ENCODE data around the gene RNLS.

Gene RNLS

DNA sequence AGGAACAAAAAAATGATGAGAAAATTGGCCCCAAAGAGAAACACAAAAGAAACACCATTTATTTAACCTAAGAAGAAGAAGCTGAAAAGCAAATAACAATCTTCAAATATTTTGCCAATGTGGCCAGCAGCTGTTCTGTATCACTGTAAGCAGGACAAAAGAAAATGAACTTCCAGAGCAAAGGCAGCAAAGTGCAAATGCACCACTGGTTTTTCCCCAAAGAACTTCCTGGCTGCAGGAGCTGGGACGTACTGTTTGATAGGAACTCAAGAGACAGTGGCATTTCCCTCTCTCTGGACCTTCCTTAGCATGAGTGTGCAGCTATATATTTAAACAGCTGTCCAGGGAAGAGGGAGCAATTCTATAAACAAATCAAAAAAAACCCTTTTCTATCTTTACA lies 60.4 kb downstream of the RNLS start:
- Histone ChIP-seq H3K27ac (ENCODE audit: low read depth, low read length) (no peak overlapping the region), H3K36me3 (ENCODE audit: control insufficient read depth, insufficient read depth, low read length) (no peaks in the 10 kb centered on the region), H3K4me3 (ENCODE audit: low read depth, low read length) (no peak overlapping the region), H3K4me1 (ENCODE audit: control insufficient read depth, insufficient read depth, low read length) (peaks cover 18% of the 10 kb centered on the region), H3K9ac (ENCODE audit: low read depth, low read length) (no peak overlapping the region), H3K27me3 (ENCODE audit: control insufficient read depth, insufficient read depth, low read length) (no peaks in the 10 kb centered on the region), H3K9me3 (ENCODE audit: control insufficient read depth, insufficient read depth, low read length) (no peaks in the 10 kb centered on the region)

DNA sequence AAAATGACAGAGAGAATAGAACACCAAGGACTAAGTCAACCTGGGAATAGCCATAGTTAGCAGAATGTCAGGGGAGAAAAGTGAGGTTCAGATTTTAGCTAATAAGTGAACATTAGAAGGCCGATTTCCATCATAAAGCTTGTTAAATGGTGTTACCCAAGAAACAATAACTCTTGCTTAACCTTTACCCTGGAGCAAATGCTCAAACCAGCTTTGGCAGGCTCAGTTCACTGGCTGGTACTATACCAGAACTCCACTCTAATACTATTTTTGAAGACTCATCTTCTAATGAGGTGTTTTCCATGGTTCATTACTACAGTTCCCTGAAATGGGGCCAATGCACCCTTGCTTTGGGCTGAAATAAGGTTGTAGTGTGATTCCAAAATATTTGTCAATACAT lies 61.3 kb downstream of the RNLS start:
- H3K4me3 ChIP-seq (ENCODE audit: low read depth, low read length), result no peak overlapping the region
- no peaks in the 10 kb centered on the region for H3K27me3 ChIP-seq (ENCODE audit: control insufficient read depth, insufficient read depth, low read length)
- H3K27ac ChIP-seq (ENCODE audit: low read depth, low read length), result no peak overlapping the region
- no peak overlapping the region for H3K9ac ChIP-seq (ENCODE audit: low read depth, low read length)
- no peaks in the 10 kb centered on the region for H3K36me3 ChIP-seq (ENCODE audit: control insufficient read depth, insufficient read depth, low read length)
- no peaks in the 10 kb centered on the region for H3K9me3 ChIP-seq (ENCODE audit: control insufficient read depth, insufficient read depth, low read length)
- peaks cover 11% of the 10 kb centered on the region for H3K4me1 ChIP-seq (ENCODE audit: control insufficient read depth, insufficient read depth, low read length)

DNA sequence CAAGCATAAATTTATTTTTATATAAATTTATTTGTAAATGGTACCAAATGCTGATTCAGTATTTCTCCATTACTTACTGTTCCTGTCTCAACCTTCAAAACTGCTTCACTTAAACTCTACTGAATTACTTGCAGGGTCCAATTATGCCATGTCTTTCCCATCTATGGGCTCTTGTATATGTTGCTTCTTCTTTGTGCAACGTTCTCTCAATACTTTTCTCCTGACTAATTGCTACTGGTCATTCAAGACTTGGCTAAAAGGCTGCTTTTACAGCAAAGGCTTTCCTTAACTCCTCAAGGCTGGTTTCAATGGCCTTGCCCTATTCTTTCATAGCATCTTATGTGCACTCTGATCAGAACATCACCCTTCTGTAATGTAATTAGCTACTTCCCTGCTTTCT lies 67.9 kb downstream of the RNLS start:
- no peak overlapping the region for H3K4me3 ChIP-seq (ENCODE audit: low read depth, low read length)
- no peaks in the 10 kb centered on the region for H3K27me3 ChIP-seq (ENCODE audit: control insufficient read depth, insufficient read depth, low read length)
- no peaks in the 10 kb centered on the region for H3K4me1 ChIP-seq (ENCODE audit: control insufficient read depth, insufficient read depth, low read length)
- no peaks in the 10 kb centered on the region for H3K9me3 ChIP-seq (ENCODE audit: control insufficient read depth, insufficient read depth, low read length)
- H3K9ac ChIP-seq (ENCODE audit: low read depth, low read length), result no peak overlapping the region
- H3K36me3 ChIP-seq (ENCODE audit: control insufficient read depth, insufficient read depth, low read length), result no peaks in the 10 kb centered on the region
- H3K27ac ChIP-seq (ENCODE audit: low read depth, low read length), result no peak overlapping the region

DNA sequence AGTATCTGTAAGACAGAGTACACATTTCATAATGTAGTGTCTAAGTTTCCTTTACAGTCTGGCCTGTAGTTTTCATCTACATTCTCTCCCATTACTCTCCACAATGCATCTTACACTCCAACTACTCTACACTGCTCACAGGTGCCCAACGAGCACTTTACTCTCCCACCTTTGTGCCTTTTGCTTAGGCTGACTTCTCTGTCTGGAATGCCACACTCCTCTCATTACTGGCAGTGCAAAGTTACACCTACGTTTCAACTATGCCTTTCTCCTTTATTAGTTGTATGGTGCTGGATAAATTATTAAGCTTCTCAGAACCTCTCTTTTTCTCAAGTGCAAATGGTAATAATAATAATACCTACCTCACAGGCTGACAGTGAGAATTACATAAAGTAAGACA lies 70.5 kb downstream of the RNLS start:
- Histone ChIP-seq H3K4me1 (ENCODE audit: control insufficient read depth, insufficient read depth, low read length) (no peaks in the 10 kb centered on the region; the same call in 1 of the 2 replicates), H3K9me3 (ENCODE audit: control insufficient read depth, insufficient read depth, low read length) (no peaks in the 10 kb centered on the region), H3K4me3 (ENCODE audit: low read depth, low read length) (no peak overlapping the region), H3K9ac (ENCODE audit: low read depth, low read length) (no peak overlapping the region), H3K27ac (ENCODE audit: low read depth, low read length) (no peak overlapping the region), H3K27me3 (ENCODE audit: control insufficient read depth, insufficient read depth, low read length) (no peaks in the 10 kb centered on the region), H3K36me3 (ENCODE audit: control insufficient read depth, insufficient read depth, low read length) (no peaks in the 10 kb centered on the region)

DNA sequence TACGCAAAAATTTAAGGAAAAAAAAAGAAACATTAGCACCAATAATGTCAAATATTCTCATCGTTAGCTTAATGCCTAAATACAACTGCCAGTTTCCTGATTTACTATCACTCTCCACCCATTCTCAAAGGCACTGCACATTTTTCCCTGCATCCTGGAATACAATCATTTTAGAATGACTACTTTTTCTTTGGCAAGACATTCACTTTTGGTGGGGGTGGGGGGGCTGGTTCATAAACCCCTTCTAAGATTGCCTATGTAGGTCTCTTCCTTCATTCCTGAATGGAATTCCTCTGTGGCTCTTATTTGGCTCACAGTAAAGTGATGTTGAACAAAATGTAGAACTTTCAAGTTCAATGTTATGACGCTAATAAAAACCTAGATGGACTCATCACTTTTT lies 74.3 kb downstream of the RNLS start:
- Histone ChIP-seq H3K27ac (ENCODE audit: low read depth, low read length) (no peak overlapping the region), H3K9me3 (ENCODE audit: control insufficient read depth, insufficient read depth, low read length) (no peaks in the 10 kb centered on the region), H3K4me3 (ENCODE audit: low read depth, low read length) (no peak overlapping the region), H3K27me3 (ENCODE audit: control insufficient read depth, insufficient read depth, low read length) (no peaks in the 10 kb centered on the region), H3K4me1 (ENCODE audit: control insufficient read depth, insufficient read depth, low read length) (peaks cover 19% of the 10 kb centered on the region), H3K9ac (ENCODE audit: low read depth, low read length) (no peak overlapping the region), H3K36me3 (ENCODE audit: control insufficient read depth, insufficient read depth, low read length) (no peaks in the 10 kb centered on the region)

DNA sequence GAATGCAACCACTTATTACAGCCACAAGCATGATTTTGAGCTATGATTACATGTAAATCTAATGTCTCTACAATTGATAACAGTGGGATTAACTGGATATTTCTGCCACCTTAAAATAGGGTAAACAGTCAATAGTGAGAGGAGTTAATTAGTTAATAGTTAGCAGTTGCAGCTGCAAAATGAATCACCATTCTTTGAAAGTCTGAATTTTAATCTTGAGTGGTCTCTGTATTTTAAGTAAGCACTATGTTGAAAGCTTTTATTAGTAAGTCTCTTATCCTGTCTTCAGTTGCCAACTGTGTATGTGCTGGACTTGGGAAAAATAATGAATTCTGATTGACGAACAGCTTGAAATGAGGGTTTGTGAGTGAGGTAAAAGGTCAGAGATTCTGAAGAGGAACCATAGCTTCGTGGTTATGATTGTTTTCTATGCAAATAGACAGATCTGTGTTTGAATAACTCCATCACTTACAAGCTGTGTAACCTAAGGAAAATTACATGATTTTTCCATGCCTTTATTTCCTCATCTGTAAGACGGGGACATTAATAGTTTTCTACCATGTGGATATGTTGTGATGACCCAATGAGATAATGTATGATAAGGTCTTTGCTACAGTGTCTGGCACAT lies 75.2 kb downstream of the RNLS start:
- Histone ChIP-seq H3K4me3 (ENCODE audit: low read depth, low read length) (no peak overlapping the region), H3K36me3 (ENCODE audit: control insufficient read depth, insufficient read depth, low read length) (no peaks in the 10 kb centered on the region), H3K9ac (ENCODE audit: low read depth, low read length) (no peak overlapping the region), H3K9me3 (ENCODE audit: control insufficient read depth, insufficient read depth, low read length) (no peaks in the 10 kb centered on the region), H3K4me1 (ENCODE audit: control insufficient read depth, insufficient read depth, low read length) (peaks cover 19% of the 10 kb centered on the region), H3K27ac (ENCODE audit: low read depth, low read length) (no peak overlapping the region), H3K27me3 (ENCODE audit: control insufficient read depth, insufficient read depth, low read length) (no peaks in the 10 kb centered on the region)

DNA sequence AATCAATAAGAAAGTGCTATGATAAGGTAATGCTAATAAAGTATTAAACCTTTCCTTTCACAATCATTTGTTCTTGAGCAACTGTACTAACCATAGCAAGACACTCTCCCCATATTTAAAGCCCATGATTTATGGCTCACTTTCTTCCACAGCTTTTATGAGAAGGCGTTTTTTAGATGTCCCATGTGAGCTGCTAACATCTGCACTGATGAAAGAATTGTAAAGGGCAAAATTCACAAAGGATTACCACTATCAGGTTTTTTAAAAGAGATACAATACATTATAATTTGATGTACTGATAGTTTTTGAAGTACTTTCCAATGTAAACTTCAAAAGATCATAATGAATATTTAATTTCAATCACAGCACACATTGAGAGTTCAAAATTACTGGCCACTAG lies 75.7 kb downstream of the RNLS start:
- Histone ChIP-seq H3K4me1 (ENCODE audit: control insufficient read depth, insufficient read depth, low read length) (peaks cover 19% of the 10 kb centered on the region), H3K9ac (ENCODE audit: low read depth, low read length) (no peak overlapping the region), H3K27me3 (ENCODE audit: control insufficient read depth, insufficient read depth, low read length) (no peaks in the 10 kb centered on the region), H3K4me3 (ENCODE audit: low read depth, low read length) (no peak overlapping the region), H3K9me3 (ENCODE audit: control insufficient read depth, insufficient read depth, low read length) (no peaks in the 10 kb centered on the region), H3K36me3 (ENCODE audit: control insufficient read depth, insufficient read depth, low read length) (no peaks in the 10 kb centered on the region), H3K27ac (ENCODE audit: low read depth, low read length) (no peak overlapping the region)

DNA sequence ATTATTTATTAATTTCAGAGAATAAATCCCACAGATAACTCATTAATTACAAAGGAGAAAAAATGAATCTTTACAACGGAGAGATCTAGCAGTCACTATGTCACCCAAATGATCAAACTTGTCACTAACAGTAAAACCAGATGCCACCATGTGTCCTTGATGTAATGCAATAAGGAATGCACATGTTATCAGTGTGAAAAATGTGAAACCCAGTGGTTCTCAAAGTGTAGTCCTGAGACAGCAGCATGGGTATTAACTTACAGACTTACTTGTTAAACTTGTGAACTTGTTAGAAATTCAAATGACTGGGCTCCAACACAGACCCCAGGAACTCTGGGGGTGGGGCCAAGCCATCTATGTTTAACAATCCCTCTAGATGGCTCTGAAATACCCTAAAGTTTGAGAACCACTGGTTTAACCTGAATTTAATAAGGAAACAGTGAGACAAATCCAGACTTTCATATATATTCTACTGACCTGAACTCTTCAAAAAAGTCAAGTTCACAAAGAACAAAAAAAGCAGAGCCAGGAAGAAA lies 77.4 kb downstream of the RNLS start:
- no peak overlapping the region for H3K4me3 ChIP-seq (ENCODE audit: low read depth, low read length)
- H3K9me3 ChIP-seq (ENCODE audit: control insufficient read depth, insufficient read depth, low read length), result no peaks in the 10 kb centered on the region
- no peak overlapping the region for H3K9ac ChIP-seq (ENCODE audit: low read depth, low read length)
- no peak overlapping the region for H3K27ac ChIP-seq (ENCODE audit: low read depth, low read length)
- H3K36me3 ChIP-seq (ENCODE audit: control insufficient read depth, insufficient read depth, low read length), result no peaks in the 10 kb centered on the region
- no peaks in the 10 kb centered on the region for H3K27me3 ChIP-seq (ENCODE audit: control insufficient read depth, insufficient read depth, low read length)
- H3K4me1 ChIP-seq (ENCODE audit: control insufficient read depth, insufficient read depth, low read length), result peaks cover 19% of the 10 kb centered on the region

DNA sequence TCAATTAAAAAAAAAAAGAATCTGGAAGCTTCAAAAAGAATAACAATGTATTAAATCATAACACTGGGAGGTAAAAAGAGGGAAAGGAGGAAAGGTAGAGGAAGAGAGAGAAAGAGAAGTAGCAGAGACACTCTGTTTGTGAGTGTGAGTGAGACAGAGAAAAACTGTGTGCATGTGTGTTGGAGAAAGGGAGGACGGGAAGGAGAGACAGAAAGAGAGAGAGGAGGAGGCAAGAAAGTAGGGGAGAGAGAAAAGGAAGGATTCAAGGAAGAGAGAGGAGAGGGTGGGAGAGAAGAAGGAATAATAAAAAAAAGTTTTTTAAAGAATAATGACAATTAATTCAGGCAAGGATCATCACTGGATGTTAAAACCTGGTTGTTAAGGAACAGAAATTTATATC lies 77.9 kb downstream of the RNLS start:
- no peak overlapping the region for H3K4me3 ChIP-seq (ENCODE audit: low read depth, low read length)
- H3K27me3 ChIP-seq (ENCODE audit: control insufficient read depth, insufficient read depth, low read length), result no peaks in the 10 kb centered on the region
- H3K9ac ChIP-seq (ENCODE audit: low read depth, low read length), result no peak overlapping the region
- H3K36me3 ChIP-seq (ENCODE audit: control insufficient read depth, insufficient read depth, low read length), result no peaks in the 10 kb centered on the region
- peaks cover 20% of the 10 kb centered on the region for H3K4me1 ChIP-seq (ENCODE audit: control insufficient read depth, insufficient read depth, low read length)
- no peaks in the 10 kb centered on the region for H3K9me3 ChIP-seq (ENCODE audit: control insufficient read depth, insufficient read depth, low read length)
- no peak overlapping the region for H3K27ac ChIP-seq (ENCODE audit: low read depth, low read length)

DNA sequence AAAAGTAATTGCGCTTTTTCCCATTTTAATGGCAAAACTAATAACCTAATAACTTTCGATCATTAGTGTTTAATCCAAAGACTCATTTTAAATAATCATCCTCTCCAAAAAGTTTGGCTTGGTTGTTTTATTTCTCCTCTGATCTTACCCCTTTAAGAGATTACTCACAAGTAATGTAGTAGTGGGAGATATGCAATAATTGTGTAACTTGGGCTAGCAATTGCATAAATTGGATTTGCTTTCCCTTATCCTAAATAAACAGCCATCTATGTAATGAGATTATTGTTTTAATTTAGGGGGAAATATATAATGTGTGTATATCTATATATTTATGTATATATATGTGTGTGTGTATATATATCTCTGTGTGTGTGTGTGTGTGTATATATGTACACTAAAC lies 82.5 kb downstream of the RNLS start:
- H3K4me1 ChIP-seq (ENCODE audit: control insufficient read depth, insufficient read depth, low read length), result peaks cover 26% of the 10 kb centered on the region
- H3K9ac ChIP-seq (ENCODE audit: low read depth, low read length), result no peak overlapping the region
- H3K9me3 ChIP-seq (ENCODE audit: control insufficient read depth, insufficient read depth, low read length), result no peaks in the 10 kb centered on the region
- H3K36me3 ChIP-seq (ENCODE audit: control insufficient read depth, insufficient read depth, low read length), result no peaks in the 10 kb centered on the region
- H3K4me3 ChIP-seq (ENCODE audit: low read depth, low read length), result no peak overlapping the region
- no peaks in the 10 kb centered on the region for H3K27me3 ChIP-seq (ENCODE audit: control insufficient read depth, insufficient read depth, low read length)
- H3K27ac ChIP-seq (ENCODE audit: low read depth, low read length), result no peak overlapping the region

DNA sequence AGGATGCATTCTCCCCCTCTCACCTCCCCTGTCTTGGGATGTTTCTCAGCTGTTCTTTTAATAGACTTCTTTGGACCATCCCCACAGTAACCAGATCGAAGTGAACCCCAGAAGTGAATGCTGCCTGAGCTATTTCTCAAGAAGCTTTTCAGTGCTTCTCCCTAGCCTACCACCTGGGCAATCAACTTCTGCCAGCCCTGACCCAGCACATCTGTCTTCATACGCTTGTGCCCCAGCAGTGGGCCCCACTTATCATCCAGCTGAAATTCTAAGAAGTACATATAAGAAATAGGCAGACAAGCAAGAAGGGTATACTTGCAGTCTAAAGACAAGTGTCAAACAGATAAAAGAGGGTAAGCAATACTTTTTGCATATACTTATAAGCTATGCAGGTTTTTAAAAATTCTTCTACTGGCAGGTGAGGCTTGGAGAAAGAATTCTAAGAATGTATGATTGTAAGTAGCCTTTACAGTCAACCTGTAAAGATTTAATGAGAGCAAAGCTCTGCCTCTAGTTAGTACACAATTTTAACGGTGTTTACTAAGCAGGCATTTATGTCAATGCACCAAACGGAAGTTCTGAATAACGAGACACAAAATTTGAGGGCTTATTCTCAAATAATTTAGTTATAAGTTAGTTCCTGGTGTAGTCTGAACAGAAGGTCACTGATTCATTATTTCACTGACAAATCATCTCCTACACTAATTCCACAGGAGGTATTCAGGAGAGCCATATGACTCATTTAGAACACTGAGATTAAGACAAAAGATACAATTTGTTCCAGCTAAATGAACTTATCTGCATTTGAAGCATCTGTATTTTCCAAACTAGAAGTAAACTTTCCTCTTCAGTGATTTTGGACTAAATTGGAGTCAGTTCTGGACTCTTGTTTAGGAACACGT lies 83.3 kb downstream of the RNLS start:
- H3K27ac ChIP-seq (ENCODE audit: low read depth, low read length), result no peak overlapping the region
- H3K27me3 ChIP-seq (ENCODE audit: control insufficient read depth, insufficient read depth, low read length), result no peaks in the 10 kb centered on the region
- H3K9me3 ChIP-seq (ENCODE audit: control insufficient read depth, insufficient read depth, low read length), result no peaks in the 10 kb centered on the region
- H3K4me1 ChIP-seq (ENCODE audit: control insufficient read depth, insufficient read depth, low read length), result peaks cover 18% of the 10 kb centered on the region
- no peaks in the 10 kb centered on the region for H3K36me3 ChIP-seq (ENCODE audit: control insufficient read depth, insufficient read depth, low read length)
- no peak overlapping the region for H3K4me3 ChIP-seq (ENCODE audit: low read depth, low read length)
- no peak overlapping the region for H3K9ac ChIP-seq (ENCODE audit: low read depth, low read length)

Data from HUES48 (cell line).